HG03159 (cell line): Measurements from ENCODE around the gene APBA2.

ENCODE experiments used
- ATAC-seq: cut with Tn5 transposase; IDR thresholded peaks from one replicate; pipeline ENCODE4 v1.9.1; 2021; ENCODE audit warnings: mild to moderate bottlenecking, moderate library complexity; ENCODE audit not compliant: unreplicated experiment

The APBA2 gene

GRCh38 chr15:29113336-29114220, 227.8 kb downstream of the APBA2 start:
- no peak for ATAC-seq

GRCh38 chr15:29114221-29115092, 228.7 kb downstream of the APBA2 start:
- no peak for ATAC-seq

GRCh38 chr15:29115093-29115991, 229.6 kb downstream of the APBA2 start:
- ATAC-seq, result no peak

- ATAC-seq, result no peak
Measured at GRCh38 chr15:29116970-29117700, 231.4 kb downstream of the APBA2 start.

- no peak for ATAC-seq
Measured at GRCh38 chr15:29117778-29118177, 232.0 kb downstream of the APBA2 start.

- no peak for ATAC-seq
Measured at GRCh38 chr15:29119847-29120246, 234.1 kb downstream of the APBA2 start.

GRCh38 chr15:29120593-29121368, 235.0 kb downstream of the APBA2 start:
- no peak for ATAC-seq

- no peak for ATAC-seq
Measured at GRCh38 chr15:29121369-29121656, 235.5 kb downstream of the APBA2 start.

- no peak for ATAC-seq
Measured at GRCh38 chr15:29121907-29122306, 236.1 kb downstream of the APBA2 start.

GRCh38 chr15:29122506-29122905, 236.7 kb downstream of the APBA2 start:
- ATAC-seq, result no peak

- ATAC-seq, result no peak
Measured at GRCh38 chr15:29123171-29123570, 237.4 kb downstream of the APBA2 start.

GRCh38 chr15:29123991-29124390, 238.2 kb downstream of the APBA2 start:
- no peak for ATAC-seq

GRCh38 chr15:29124581-29125381, 239.0 kb downstream of the APBA2 start:
- no peak for ATAC-seq

- ATAC-seq, result no peak
Measured at GRCh38 chr15:29125382-29126207, 239.8 kb downstream of the APBA2 start.

- no peak for ATAC-seq
Measured at GRCh38 chr15:29126208-29126536, 240.4 kb downstream of the APBA2 start.

- ATAC-seq, result no peak
Measured at GRCh38 chr15:29126821-29127461, 241.2 kb downstream of the APBA2 start.
